IMR-90 (cell line): Measurements from ENCODE around the gene CLPSL2.

ENCODE experiments used
- CTCF ChIP-seq: conservative IDR thresholded peaks from 2 replicates; pipeline ENCODE4 v1.5.1; 2012; ENCODE audit warnings: mild to moderate bottlenecking, low read depth, low read length, improper control_type of control experiment
- MAFK ChIP-seq: IDR thresholded peaks from 2 replicates; pipeline ENCODE4 v1.6.1; 2012; ENCODE audit warnings: low read depth, low read length, improper control_type of control experiment
- MAZ ChIP-seq: IDR thresholded peaks from 2 replicates; pipeline ENCODE4 v1.6.1; 2012; ENCODE audit warnings: low read depth, mild to moderate bottlenecking, low read length, improper control_type of control experiment, moderate library complexity, borderline replicate concordance
- MXI1 ChIP-seq: IDR thresholded peaks from 2 replicates; pipeline ENCODE4 v1.6.1; 2012; ENCODE audit warnings: low read depth, mild to moderate bottlenecking, low read length, moderate library complexity, borderline replicate concordance
- POLR2A ChIP-seq: IDR thresholded peaks from 2 replicates; pipeline ENCODE4 v1.6.1; 2012; ENCODE audit warnings: mild to moderate bottlenecking, low read depth, low read length
- RAD21 ChIP-seq: IDR thresholded peaks from 2 replicates; pipeline ENCODE4 v1.6.1; 2012; ENCODE audit warnings: low read length, improper control_type of control experiment
- RFX5 ChIP-seq: IDR thresholded peaks from 2 replicates; pipeline ENCODE4 v1.8.0; 2012; ENCODE audit warnings: low read depth, mild to moderate bottlenecking, low read length, moderate library complexity
- SMC3 ChIP-seq: fragments of 150-350 bp; IDR thresholded peaks from 2 replicates; pipeline ENCODE4 v1.6.1; 2016; ENCODE audit warnings: low read depth, mild to moderate bottlenecking, antibody characterized with exemption, low read length, moderate library complexity

- no peak for TF ChIP-seq RAD21
- no peak for TF ChIP-seq CTCF
- TF ChIP-seq SMC3: no peak
- TF ChIP-seq RFX5: no peak
- TF ChIP-seq POLR2A: no peak
- TF ChIP-seq MAZ: no peak
- no peak for TF ChIP-seq MAFK
- TF ChIP-seq MXI1: no peak
Measured at GRCh38 chr6:35736982-35737412, 39.4 kb upstream of the CLPSL2 start, which contains the start of gene ARMC12.
